GM21528 (cell line): ENCODE measurements around the gene EARS2.
"Not testable (repeated sequence)": the region's sequence is repeated elsewhere in the genome, so short reads cannot be mapped to it uniquely, and the experiment has no call there.

ENCODE experiments used
- ATAC-seq: cut with Tn5 transposase; IDR thresholded peaks from one replicate; pipeline ENCODE4 v1.9.1; 2021; ENCODE audit warnings: mild to moderate bottlenecking, moderate library complexity; ENCODE audit not compliant: unreplicated experiment, low FRiP score

Gene EARS2

DNA sequence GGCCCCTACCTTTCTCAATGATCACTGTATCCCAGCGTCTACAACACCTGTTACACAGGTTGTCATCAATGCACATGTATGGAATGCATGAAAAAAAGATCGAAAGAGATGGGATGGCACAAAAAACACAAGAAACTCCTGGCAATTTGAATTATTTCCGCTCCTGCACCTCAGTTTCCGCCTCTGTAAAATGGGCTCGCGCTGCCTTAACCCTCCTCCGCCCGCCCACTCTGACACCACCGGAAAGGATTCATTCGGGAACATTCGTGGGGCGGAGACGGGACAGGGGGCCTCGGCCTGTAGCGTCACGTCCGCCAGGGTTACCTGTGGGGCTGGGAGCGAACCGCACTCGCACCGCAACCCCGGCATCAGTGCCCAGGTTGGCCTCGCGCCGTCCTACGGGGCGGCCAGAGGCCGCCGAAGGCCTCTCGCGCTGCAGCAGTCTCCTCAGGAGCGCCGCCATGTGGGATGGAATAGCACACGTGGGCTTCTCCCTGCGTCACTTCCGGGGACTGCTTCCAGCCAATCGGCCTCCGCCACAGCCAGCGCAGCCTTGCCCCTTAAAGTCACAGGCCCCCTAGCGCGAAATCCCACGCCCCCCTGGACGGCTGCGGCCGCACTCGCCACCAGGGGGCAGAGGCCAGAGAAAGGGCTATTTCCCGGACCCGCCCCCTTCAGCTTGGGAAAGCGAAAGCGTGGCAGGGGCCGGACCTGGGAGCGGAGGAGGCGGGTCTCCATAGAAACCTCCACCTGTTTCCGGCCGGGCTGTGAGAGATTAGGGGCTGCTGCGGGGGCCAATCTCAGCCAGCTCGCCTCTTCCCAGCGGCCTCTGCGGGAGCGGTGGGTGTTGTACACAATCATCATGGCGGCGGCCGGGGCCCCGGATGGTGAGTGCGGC, at the start of gene EARS2, which contains the start of gene UBFD1:
Gene EARS2 (minus strand): TSS at position 470 of the 898 bp plus-strand sequence. CDS start 7 bp downstream, at position 463.
Gene UBFD1 (plus strand): TSS at position 847 of the 898 bp plus-strand sequence. CDS start 16 bp downstream, at position 863.
- ATAC-seq: peak; percentile 90

DNA sequence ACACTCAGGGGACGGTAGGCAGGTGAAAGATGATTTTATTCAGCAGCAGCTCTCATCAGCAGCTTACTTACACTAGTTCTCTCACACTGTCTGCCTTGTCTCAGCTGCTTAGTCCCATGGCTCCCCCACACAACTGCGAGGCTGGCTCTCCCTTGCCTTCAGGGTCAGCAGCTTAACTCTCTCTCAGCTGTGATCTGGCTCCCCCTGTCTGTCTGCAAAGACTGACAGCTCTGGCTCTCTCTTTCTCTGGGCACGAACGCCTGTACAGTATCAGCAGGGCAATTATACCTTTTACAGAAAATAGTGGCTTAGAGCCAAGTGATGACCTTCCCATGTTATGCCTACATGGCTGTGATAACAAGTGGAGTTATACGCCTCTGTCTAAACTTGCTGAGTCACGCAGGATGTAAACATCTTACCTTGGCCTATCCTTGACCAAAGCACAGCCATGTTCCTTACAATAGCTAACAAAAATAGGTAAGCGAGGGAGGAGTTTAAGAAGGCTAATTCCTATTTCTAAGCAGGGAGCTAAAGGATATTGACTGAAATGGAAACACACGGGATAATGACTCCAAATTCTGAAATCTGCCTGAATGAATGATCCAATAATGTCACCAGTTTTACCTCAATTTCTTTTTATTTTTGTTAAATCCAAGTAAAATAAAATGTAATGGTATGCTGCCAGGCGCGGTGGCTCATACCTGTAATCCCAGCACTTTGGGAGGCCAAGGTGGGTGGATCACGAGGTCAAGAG, 40.0 kb upstream of the EARS2 start:
- no peak for ATAC-seq

DNA sequence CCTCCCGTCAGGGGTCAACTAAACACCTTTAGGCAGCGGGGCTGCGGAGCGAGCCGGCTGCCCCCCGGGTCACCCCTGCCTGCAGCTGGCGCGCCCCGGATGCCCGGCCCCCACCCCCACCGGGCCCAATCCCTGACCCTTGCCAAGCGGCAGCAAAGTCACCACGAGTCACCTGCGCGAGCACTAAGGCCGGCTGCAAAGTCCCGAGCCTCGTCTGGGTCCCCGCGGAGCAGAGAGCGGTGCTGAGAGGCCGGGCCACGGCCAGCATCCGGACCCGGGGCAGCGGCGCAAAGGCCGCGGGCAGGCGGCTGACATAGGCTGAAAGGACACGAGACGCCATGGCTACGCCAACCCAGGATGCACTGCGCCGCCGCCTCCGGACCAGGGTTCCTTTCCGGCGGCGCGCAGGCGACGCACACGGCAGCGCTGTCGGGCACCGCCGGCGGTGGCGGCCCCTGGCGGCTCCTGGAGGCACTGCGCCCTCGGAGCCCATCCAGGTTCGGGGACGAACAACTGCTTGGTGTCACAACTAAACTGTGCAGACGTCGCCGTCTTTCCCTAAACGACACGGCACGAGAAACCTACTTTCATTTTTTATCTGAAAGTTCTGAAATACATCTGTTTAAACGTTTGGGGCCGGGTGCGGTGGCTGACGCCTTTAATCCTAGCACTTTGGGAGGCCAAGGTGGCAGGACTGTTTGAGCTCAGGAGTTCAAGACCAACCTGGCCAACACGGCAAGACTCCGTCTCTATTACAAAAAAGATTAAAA, 39.0 kb upstream of the EARS2 start, which contains the start of gene NDUFAB1:
Gene NDUFAB1 (minus strand): TSS at position 366 of the 770 bp plus-strand sequence. CDS start 26 bp downstream, at position 340.
- peak; percentile 86 for ATAC-seq

DNA sequence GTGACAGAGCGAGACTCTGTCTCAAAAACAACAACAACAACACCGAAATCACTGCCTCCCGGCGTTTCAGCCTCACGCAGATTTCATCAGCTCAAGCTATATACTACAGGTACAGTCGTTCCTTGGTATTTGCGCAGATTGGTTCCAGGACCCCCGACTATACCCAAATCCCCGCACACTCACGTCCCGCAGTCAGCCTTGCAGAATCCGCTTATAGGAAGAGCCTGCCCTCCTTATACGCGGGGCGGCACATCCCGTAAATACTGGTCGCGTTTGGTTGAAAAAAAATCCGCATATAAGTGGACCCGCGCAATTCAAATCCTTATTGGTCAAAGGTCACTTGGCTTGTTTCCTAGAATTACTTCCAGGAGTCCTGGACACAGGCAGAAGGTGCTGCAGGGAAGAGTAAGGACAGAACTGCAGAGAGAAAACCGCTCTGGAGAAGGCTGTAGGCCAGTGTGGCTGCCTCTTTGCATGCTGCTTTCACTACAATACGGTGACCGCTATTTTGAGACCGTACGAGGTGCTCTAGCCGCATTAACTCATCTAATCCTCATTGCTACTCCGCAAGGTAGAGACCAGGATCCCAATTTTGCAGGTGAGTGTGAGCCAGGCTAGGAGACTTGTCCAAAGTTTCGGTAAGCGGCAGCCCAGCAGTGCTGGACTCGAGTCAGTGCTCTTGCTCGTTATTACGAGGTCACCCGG, 38.2 kb upstream of the EARS2 start:
- no peak for ATAC-seq

DNA sequence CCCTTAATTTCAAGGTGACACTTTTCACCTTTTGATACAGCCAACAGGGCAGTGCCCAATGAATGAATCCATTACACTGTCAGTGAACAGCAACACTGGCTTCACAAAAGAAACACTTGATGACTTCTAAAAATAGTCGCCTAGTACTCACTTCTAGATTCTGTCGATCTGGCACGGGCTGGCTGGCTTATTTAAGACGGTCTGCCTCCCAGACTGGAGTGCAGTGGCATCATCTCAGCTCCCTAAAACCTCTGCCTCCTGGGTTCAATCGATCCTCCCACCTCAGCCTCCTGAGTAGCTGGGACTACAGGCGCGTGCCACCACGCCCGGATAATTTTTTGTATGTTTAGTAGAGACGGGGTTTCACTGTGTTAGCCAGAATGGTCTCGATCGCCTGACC, 37.0 kb upstream of the EARS2 start:
- no peak for ATAC-seq

DNA sequence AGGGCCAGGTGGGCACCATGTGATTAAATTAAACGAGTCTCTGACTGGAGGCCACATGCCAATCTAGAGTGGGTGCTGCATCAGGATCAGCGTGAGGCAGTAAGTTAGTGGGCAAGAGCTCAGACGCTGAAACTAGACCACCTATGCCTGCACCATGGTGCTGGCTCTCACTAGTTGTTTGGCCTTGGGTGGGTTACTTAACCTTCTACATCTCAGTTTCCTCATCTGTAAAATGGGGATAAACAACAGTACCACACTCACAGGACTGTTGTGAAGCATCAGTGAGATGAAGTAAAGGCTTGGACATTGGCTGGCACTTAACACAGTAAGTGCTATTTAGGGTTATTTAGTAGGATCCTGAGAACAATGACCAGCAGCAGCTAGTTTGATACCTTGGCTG, 33.0 kb upstream of the EARS2 start:
- ATAC-seq: no peak

DNA sequence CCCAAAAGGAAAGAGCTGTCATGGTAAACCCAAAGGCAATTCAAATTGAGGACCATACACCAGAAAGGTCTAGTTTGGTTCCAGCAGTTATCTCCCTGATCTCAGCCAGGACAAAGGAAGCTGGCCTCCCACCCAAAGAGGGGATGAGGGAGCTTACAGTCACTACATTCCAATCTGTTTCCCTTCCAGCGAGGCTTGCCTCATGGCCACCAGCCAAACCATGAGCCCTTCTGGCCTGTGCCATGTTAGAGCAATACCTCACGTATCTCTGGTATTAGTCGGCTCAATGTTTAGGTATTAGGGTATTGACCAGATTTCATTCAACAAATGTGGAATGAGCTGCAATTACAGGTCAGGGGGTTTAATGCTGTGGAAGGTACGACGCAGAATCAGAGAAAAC, 30.6 kb upstream of the EARS2 start:
- ATAC-seq: no peak

DNA sequence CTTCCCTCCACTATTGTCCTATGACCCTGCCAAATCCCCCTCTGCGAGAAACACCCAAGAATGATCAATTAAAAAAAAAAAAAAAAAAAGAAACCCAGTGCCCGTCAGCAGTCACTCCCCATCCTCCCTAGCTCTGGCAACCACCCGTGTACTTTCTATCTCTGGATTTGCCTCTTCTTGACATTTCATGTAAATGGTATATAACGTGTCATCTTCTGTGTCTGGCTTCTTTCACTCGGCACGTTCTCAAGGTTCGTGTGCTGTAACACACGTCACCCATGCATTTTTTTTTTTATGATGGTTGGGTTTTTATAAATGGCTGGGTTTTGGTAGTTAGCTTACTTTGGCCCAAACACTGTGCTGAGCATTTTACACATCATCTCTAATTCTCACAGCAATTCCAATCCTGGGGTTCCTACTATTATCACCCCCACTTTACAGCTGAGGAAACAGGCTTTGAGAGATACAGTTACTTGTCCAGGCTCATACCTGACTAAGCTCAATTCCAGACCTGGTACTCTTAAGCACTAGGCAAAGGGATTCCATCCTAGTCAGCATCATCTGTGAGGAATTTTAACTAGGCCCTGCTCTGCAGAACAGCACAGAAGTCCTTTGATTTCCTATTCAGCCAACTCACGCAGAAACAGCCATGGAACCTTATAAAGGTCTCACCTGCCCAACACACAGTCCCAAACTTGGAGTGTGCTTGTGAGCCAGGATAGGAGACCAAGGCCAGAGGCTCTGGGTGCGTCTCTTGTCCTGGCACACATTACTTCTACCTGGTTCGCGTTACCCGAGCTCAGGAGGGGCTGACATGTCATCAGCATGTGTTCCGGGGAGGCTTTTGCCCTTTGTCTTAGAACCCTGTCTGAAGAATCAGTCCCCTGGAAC, 27.3 kb upstream of the EARS2 start:
- ATAC-seq: no peak

DNA sequence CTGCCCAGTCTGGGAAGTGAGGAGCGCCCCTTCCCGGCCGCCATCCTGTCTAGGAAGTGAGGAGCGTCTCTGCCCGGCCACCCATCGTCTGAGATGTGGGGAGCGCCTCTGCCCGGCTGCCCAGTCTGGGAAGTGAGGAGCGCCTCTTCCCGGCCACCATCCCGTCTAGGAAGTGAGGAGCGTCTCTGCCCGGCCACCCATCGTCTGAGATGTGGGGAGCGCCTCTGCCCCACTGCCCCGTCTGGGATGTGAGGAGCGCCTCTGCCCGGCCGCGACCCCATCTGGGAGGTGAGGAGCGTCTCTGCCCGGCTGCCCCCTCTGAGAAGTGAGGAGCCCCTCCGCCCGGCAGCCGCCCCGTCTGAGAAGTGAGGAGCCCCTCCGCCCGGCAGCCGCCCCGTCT, 26.1 kb upstream of the EARS2 start:
- ATAC-seq: not testable (repeated sequence)

DNA sequence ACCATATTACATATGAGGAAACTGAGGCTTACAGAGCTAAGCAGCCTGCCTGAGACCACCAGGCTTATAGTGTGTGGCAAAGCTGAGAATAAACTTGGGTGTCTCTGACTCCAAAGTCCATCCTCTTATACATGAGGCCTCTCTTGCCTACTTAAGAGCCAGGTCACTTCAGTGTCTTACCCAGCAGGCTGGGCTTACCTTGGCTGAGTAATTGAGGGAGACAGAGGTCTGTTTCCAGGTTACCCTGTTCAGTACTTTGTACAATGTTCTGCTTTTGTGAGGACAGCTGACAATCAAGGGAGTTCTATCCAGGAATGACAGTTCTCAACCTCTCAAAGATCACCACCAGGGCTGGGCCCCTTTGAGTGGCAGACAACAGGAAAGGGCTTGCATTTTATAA, 24.6 kb upstream of the EARS2 start:
- ATAC-seq: no peak

DNA sequence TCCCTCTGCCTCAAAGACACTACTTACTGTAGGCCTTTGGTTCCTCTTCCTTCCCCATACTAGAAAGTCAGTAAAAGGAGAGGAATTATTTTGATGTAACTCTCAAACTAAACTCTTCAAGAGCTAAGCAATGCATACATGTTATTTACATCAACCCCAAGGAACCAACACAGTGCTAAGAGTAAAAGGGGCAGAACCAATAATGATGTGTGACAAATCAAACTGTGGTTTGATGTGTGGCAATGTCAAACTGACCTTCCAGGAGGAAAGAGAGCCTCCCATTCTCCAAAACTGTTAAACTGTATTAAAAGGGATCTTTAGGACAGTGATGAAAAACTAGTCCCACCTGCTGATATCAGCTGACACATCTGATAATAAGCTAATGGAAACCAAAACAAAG, 23.2 kb upstream of the EARS2 start:
- ATAC-seq: no peak

DNA sequence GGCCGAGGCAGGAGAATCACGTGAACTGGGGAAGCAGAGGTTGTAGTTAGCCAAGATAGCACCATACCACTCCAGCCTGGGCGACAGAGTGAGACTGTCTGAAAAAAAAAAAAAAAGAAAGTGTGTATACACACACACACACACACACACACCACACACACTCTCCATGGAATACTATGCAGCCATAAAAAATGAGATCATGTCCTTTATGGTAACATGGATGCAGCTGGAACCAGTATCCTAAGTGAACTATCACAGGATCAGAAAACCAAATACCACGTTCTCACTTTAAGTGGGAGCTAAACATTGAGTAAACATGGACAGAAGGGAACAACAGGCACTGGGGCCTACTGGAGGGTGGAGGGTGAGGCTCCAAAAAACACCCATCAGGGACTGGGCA, 22.2 kb upstream of the EARS2 start:
- ATAC-seq: no peak

DNA sequence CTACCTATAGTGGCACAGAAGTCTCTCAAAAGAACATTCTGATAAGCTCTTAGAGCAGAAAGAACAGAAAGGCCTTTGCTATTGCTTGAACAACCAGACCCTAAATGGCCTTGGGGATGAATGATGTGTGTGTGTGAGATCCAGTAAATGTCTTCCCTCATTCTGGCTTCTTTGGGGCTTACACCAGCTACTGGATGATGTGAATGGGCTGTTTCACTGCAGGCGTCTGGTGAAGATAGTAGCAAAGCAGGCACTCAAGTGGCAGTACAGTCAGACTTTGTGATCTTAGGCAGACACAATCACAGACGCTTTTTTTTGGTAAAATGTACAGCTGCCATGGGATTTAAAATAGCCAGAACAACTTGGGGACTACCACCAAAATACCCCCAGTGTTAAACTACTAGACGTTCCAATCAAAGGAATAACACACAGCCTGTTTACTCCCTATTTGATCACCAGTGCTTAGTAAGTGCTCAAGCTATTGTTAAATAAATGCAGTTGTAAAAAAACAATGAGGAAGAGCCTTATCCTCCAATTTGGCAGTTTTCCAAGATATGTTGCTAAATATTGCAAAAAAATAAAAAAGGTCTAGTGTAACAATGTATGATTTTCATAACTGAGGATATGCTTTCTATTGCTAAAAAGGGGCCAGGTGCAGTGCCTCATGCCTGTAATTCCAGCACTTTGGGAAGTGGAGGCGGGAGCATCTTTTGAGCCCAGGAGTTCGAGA, 21.1 kb upstream of the EARS2 start:
- no peak for ATAC-seq

DNA sequence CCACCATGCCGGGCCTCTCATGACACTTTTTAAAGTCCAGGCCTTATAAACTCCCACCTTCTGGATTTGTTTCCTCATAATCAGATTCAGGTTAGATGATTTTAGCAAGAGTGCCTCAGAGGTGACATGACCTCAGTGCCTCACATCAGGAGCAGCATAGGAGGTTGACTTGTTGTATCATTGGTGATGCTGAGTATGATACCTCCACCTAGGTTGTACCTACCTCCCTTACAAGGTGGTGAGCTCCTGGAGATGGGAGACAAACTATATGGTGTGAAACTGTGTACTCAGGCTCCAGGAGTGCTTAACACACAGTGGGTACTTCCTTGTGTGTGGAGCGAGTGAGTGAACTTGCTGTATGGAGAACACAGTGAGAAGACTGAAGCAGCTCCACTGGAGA, 20.3 kb upstream of the EARS2 start:
- no peak for ATAC-seq

DNA sequence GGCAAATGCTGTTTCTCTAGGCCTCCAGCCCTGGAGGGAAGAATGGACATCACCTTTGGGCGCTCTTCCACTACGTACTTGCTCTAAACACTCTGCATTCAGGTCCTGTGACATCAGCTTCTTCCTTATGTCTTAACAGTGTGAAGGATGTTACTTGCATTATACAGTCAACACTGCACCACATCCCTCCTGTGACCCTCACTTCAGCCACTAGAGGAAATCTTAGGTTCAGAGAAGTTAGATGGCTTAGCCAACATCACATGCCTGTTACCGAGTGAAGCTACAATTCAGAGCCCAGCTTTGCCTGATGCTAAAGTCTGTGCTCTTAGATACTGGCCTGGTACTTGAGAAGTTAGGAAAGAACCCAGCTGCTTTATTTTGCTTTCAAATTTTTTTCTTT, 18.7 kb upstream of the EARS2 start:
- no peak for ATAC-seq

DNA sequence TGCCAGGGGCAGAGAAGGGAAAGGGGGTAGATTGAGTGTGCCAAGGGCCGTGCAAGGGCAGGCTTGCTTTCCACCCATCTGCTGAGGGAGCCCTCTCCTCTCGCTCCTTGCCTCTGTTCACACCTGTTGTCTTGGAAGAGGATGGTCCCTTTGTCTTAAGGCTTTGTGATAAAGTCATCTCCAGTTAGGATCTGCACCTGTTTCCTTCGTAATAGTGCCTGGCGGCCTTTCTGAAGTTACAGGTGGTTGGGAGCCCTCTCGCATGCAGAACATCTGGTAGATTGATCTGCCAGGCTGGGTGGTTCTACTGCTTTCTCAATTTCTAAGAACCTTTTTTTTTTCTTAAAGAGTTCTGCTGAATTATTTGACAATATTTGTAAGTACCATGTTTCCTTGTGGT, 16.7 kb upstream of the EARS2 start:
- ATAC-seq: no peak

DNA sequence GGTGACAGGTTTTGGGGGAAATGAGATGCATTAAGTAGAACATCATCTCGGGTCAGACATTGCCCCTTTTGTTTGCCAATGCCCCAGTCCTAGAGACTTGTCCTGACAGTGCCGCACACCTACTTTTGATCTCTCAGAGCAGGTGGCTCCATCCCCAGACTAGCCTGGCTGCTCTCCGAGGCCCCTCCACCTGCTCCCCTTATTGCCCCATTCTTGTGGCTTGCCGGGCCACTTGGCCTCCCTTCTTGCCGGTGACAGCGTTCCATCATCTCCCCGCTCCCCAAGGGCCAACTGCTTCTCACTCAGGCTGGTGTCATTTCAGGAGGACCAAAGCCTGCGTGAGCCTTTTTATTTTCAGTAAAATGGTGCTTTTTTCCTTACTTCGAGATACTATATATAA, 15.2 kb upstream of the EARS2 start:
- ATAC-seq: no peak

DNA sequence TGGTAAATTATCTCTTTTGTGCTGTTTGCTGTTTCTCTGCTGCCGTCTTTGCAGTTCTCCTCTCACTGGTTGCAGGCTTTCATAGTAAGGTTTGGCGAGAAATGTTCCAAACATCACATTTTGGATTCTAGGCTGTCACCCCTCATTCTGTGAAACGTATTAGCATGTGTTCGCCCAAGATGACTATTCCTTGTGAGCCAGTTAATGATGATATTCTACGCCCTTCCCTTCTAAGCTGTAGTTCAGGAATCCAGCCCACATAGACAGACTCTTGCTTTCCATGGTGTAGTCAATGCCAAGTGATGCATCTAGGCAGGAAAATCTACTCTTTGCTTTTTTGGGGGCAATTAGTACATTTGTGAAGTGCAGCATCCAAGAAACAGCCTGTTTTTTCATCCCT, 14.7 kb upstream of the EARS2 start:
- no peak for ATAC-seq
